NCI-H1436 treated with DMSO at 0.1 percent for 48 hours (cell line): ENCODE results near the gene KYNU.
"Not testable (repeated sequence)": the region's sequence is repeated elsewhere in the genome, so short reads cannot be mapped to it uniquely, and the experiment has no call there.

Experiments used
- DNase-seq: peaks from one replicate; lab custom pipeline; 2025; lab: John Stamatoyannopoulos, UW

The KYNU gene

DNA sequence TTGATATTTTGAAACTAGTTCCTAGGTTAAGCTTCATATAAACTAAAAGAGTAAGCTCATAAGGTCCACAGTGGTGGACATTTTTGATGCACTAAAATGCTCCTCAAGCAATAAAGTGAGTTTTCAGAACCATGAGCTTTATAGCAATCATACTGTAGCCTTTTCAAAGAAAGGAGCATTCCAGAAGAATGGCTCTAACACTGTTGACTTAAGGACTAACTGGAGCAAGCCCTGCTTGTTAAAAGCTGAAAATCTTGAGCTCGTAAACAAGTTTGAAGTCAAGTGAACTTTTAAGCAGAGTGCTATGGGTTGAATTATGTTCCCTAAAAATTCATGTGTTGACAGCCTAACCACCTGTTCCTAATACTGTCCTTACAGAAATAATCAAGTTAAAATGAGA, 38.0 kb downstream of the KYNU start:
- DNase-seq: no peak

DNA sequence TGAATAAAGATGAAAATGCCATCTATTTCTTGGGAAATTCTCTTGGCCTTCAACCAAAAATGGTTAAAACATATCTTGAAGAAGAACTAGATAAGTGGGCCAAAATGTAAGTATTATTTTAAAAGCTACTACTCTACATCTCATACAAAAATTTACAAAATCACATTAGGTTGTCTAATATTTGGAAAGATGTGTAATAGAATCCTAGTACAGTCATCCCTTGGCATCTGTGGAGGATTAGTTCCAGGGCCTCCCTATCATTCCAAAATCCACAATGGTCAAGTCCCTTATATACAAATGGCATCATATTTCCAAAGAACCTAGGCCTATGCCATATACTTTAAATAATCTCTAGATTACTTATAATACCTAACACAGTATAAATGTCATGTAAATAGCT, 41.2 kb downstream of the KYNU start:
- no peak for DNase-seq

DNA sequence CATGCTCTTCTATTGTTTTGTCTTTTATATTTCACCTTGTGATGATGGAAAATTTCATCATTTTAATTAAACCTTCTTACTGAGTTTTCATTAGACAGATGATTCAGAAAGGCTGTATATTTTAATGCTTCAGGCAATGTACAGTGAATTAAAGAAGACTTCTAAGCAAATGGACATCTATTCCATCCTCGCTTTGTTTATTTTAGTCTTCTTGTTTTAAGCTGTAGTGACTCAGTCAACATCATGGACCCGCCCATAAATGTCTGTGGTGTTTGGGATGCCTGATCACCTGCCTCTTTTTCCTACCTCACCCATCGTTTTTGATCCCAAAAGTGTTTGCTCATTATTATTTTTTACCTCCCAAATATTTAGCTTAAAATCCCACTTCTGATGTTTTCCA, 43.1 kb downstream of the KYNU start:
- DNase-seq: no peak

DNA sequence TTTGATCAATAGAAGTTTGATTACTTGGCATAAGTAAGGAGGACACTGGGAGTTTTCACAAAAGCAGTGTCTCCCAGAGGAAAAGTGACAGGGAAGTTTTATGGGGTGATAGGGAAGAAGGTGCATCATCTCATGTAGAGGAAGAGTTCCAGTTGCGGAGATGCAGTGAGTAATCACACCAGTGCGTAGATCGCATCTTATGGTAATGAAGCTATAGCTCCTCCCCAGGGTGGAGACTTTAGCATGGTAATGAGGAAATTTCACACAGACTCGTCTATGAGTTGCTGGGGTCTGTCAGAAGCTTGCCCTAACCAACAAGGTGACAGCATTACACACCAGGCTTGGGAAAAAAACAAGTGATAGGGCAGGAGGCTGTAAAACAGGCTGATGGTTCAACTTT, 49.0 kb downstream of the KYNU start:
- no peak for DNase-seq

- DNase-seq: no peak
Measured at GRCh38 chr2:142930835-142931398, 53.5 kb downstream of the KYNU start.

GRCh38 chr2:142933916-142934315, 56.5 kb downstream of the KYNU start:
- no peak for DNase-seq

GRCh38 chr2:142935563-142936089, 58.2 kb downstream of the KYNU start:
- DNase-seq: no peak

- no peak for DNase-seq
Measured at GRCh38 chr2:142936629-142937028, 59.2 kb downstream of the KYNU start.

- DNase-seq: no peak
Measured at GRCh38 chr2:142937347-142937746, 59.9 kb downstream of the KYNU start.

GRCh38 chr2:142938240-142938639, 60.8 kb downstream of the KYNU start:
- no peak for DNase-seq

GRCh38 chr2:142940606-142941223, 63.3 kb downstream of the KYNU start:
- no peak for DNase-seq

DNA sequence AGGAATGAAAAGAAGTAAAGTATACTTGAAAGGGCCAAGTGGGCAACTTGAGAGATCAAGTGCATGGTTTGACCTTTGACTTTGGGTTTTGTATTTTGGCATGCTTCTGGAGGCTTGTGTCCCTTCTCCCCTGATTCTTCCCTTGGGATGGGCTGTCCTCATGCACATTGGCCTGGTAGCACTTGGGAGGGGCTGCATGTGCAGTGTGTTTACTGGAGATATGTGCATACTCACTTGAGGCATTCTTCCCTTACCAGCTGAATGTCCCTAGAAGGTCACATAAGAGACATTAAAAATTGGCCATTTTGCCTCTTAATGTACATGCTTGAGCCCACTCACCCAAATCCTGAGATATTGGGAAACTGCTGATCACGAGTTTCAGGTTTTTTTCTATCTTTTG, 65.2 kb downstream of the KYNU start:
- DNase-seq: no peak

GRCh38 chr2:142944264-142944663, 66.8 kb downstream of the KYNU start:
- DNase-seq: no peak

GRCh38 chr2:142944721-142945120, 67.3 kb downstream of the KYNU start:
- DNase-seq: no peak

DNA sequence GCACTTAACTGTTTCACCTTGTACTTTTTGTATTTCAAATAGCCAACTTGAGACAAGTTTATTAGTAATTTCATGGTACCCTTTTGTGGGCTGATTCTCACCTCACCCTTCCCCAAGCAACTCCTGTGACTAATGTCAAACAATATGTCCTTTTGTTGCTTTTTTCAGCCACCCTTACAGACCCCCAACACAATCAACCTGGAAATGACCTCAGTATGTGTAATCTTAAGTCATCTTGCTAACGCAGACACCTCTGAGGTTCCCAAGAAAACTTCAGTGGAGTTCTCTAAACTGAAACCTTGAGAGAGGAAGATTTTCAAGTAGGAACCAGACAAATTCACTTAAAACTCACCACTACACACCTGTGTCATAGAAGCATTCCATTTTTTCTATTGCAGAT, 69.5 kb downstream of the KYNU start:
- DNase-seq: no peak

DNA sequence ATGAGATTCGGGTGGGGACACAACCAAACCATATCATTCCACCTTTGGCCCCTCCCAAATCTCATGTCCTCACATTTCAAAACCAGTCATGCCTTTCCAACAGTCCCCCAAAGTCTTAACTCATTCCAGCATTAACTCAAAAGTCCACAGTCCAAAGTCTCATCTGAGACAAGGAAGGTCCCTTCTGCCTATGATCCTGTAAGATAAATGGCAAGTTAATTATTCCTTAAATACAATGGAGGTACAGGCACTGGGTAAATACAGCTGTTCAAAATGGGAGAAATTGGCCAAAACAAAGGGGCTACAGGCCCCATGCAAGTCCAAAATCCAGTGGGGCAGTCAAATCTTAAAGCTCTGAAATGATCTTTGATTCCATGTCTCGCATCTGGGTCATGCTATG, 71.3 kb downstream of the KYNU start:
- DNase-seq: not testable (repeated sequence)

DNA sequence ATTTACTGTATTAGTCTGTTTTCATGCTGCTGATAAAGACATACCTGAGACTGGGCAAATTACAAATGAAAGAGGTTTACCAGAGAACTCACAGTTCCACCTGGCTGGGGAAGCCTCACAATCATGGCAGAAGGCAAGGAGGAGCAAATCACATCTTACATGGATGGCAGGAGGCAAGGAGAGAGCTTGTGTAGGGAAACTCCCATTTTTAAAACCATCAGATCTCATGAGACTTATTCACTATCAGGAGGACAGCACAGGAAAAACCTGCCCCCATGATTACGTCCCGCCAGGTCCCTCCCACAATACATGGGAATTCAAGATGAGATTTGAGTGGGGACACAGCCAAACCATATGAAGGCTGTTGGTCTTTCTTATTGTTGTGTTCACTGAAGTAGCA, 72.9 kb downstream of the KYNU start:
- DNase-seq: not testable (repeated sequence)

GRCh38 chr2:142951190-142952007, 73.9 kb downstream of the KYNU start:
- DNase-seq: no peak

- no peak for DNase-seq
Measured at GRCh38 chr2:142952018-142952417, 74.6 kb downstream of the KYNU start.

DNA sequence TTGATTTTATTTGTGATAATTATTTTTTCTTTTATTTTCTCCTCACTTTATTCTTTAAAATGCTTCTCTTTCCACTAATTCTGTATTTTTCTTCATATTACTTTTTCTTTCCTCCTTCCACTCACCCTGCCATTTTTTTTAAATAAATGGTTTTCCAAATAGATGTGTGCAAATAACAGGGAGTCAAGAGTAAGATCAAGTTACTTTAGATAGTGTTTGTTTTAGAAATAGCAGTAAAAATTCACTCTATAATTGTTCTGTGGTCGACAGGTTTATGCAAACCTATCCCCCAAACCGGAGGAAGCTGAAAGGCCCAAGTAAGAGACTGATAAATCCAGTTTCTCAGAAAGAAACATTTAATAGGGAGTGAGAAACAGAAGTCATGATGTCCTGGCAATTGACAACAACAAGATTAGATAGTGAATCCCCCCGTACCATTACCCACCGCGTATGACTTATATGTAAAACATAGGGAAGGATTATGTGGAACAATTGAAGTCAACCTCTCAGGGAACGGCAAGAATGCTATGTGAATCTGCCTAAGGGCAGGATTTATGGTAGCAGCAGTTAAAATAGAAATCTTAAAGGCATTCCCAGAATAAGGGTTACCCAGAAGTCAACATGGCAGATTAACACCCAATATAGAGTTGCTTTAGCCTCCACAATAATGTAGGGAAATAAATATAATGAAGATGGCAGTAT, 75.5 kb downstream of the KYNU start:
- DNase-seq: no peak

DNA sequence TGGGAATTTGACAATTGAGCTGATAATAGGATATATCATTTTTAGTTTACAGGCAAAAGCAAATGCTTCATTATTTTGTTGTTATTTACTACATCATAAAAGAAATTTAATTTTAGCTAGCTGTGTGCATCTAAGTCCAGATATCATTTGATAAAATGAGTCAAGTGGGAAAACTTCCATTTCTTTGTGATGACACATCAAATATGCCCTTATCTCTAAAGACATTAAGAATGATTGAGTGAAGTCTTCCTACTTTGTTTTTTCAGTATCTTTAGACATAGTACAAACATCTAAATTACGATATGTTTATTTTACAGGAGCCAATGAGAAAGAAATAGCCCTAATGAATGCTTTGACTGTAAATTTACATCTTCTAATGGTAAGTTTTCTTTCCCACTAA, 77.0 kb downstream of the KYNU start:
- DNase-seq: no peak

GRCh38 chr2:142957144-142957543, 79.7 kb downstream of the KYNU start:
- DNase-seq: no peak

- DNase-seq: no peak
Measured at GRCh38 chr2:142961202-142961601, 83.7 kb downstream of the KYNU start.
